Activated CD4-positive, alpha-beta T cell treated with anti-CD3 and anti-CD28 coated beads, Interleukin-2, amount 50 U/mL, for 16 hours (primary cell): ENCODE results near the gene PKDREJ.
"Not testable (repeated sequence)": the region's sequence is repeated elsewhere in the genome, so short reads cannot be mapped to it uniquely, and the experiment has no call there.

Experiments
- DNase-seq: peaks from one replicate; pipeline ENCODE4 v3.0.0-alpha.2; 2020

Gene PKDREJ

GRCh38 chr22:46265627-46266026 is 2.5 kb upstream of the PKDREJ start:
- not testable (repeated sequence) for DNase-seq

- DNase-seq = not testable (repeated sequence)
Observed at GRCh38 chr22:46264520-46264919, 1.4 kb upstream of the PKDREJ start.

- no peak for DNase-seq
Observed at GRCh38 chr22:46262449-46263215, 511 bp downstream of the PKDREJ start.

GRCh38 chr22:46260038-46260437 is 3.1 kb downstream of the PKDREJ start:
- DNase-seq = no peak

GRCh38 chr22:46259374-46259773 is 3.8 kb downstream of the PKDREJ start:
- DNase-seq = no peak

- DNase-seq = no peak
Observed at GRCh38 chr22:46256358-46256958, 6.7 kb downstream of the PKDREJ start.

GRCh38 chr22:46251816-46252380 is 11.2 kb downstream of the PKDREJ start:
- peak; percentile 78 for DNase-seq

GRCh38 chr22:46251266-46251665 is 11.9 kb downstream of the PKDREJ start:
- no peak for DNase-seq

GRCh38 chr22:46250783-46251125 is 12.4 kb downstream of the PKDREJ start:
- no peak for DNase-seq

GRCh38 chr22:46250035-46250782 is 12.9 kb downstream of the PKDREJ start, which contains the start of gene CDPF1:
TSS of gene CDPF1 (minus strand) at chr22:46250293. CDS start at chr22:46248284, 2,009 bp downstream.
- peak; percentile 92 for DNase-seq

- no peak for DNase-seq
Observed at GRCh38 chr22:46247443-46247975, 15.6 kb downstream of the PKDREJ start.

GRCh38 chr22:46246178-46246577 is 17.0 kb downstream of the PKDREJ start:
- DNase-seq = no peak

GRCh38 chr22:46245511-46245910 is 17.6 kb downstream of the PKDREJ start:
- DNase-seq = no peak

- DNase-seq = no peak
Observed at GRCh38 chr22:46244771-46245170, 18.4 kb downstream of the PKDREJ start.

- DNase-seq = no peak
Observed at GRCh38 chr22:46242076-46242475, 21.1 kb downstream of the PKDREJ start.

- no peak for DNase-seq
Observed at GRCh38 chr22:46241396-46242007, 21.6 kb downstream of the PKDREJ start.

- no peak for DNase-seq
Observed at GRCh38 chr22:46240907-46241306, 22.2 kb downstream of the PKDREJ start.

GRCh38 chr22:46240506-46240905 is 22.6 kb downstream of the PKDREJ start:
- no peak for DNase-seq

- DNase-seq = no peak
Observed at GRCh38 chr22:46240073-46240472, 23.1 kb downstream of the PKDREJ start.

GRCh38 chr22:46239261-46240048 is 23.7 kb downstream of the PKDREJ start:
- DNase-seq = no peak

GRCh38 chr22:46238541-46238940 is 24.6 kb downstream of the PKDREJ start:
- no peak for DNase-seq
